Measurements from ENCODE around the gene VWF. TPM values are rescaled to one million over a fixed set of nuclear protein-coding genes. Genes with fewer than 3 reads are reported as not detected.

The VWF gene
- total and polyA plus RNA-seq, 12 donors = 104 to 480 (median 253) TPM

GRCh38 chr12:6062757-6063735, 61.4 kb downstream of the VWF start:
- Histone ChIP-seq H3K9me3 (no peaks in the 10 kb centered on the region), H3K4me1 (peaks cover 0 to 33% (median 2%) of the 10 kb centered on the region in 9 donors), H3K27ac (peak overlapping the region in 1 of 10 donors; percentile 19), H3K27me3 (no peaks in the 10 kb centered on the region), H3K36me3 (peaks cover 0 to 93% (median 6%) of the 10 kb centered on the region in 9 donors), H3K4me3 (no peak overlapping the region)
- DNase-seq (peak in 1 of 2 donors; percentile 51), ATAC-seq (peak in 7 of 8 donors; percentile 36 to 68 (median 58))
- 66 to 71% methylated on average over 20 of the region's 20 CpGs for whole genome bisulfite sequencing, 2 donors
- peak; percentile 79 to 95 (median 84) for TF ChIP-seq CTCF (IDR thresholded peaks at IDR 0.05)
- intact Hi-C loops (cut with DNase I) = loop anchor here in 7 of 10 donors (1.0 to 5.0 kb wide), 7 partner anchors 114 to 222 kb away; no protein-coding TSS in a partner anchor

- no peak for TF ChIP-seq CTCF (IDR thresholded peaks at IDR 0.05)
These were observed 62.1 kb downstream of the VWF start for GRCh38 chr12:6062395-6062756.

GRCh38 chr12:6061660-6062059, 62.8 kb downstream of the VWF start:
- Histone ChIP-seq H3K4me1 (peaks cover 0 to 27% (median 3%) of the 10 kb centered on the region in 9 donors), H3K27ac (no peak overlapping the region), H3K36me3 (peaks cover 0 to 96% (median 6%) of the 10 kb centered on the region in 9 donors), H3K4me3 (no peak overlapping the region), H3K27me3 (peaks cover 0 to 11% (median 5%) of the 10 kb centered on the region in 7 donors), H3K9me3 (no peaks in the 10 kb centered on the region)
- ATAC-seq (no peak), DNase-seq (no peak)
- TF ChIP-seq CTCF (IDR thresholded peaks at IDR 0.05) = no peak
- intact Hi-C loops (cut with DNase I) = loop anchor here in 6 of 10 donors (2.0 to 5.0 kb wide), 6 partner anchors 116 to 223 kb away; no protein-coding TSS in a partner anchor
- WGBS, 2 donors = 76 to 89% methylated on average over 3 of the region's 3 CpGs

More at GRCh38 chr12:6062395-6062756, 62.1 kb downstream of the VWF start:
- peak overlapping the region in 1 of 10 donors; percentile 19 for H3K27ac ChIP-seq
- 72 to 83% methylated on average over 3 of the region's 3 CpGs for WGBS, 2 donors
- peaks cover 0 to 28% (median 2%) of the 10 kb centered on the region in 9 donors for H3K4me1 ChIP-seq
- peaks cover 0 to 98% (median 6%) of the 10 kb centered on the region in 9 donors for H3K36me3 ChIP-seq
- intact Hi-C loops (cut with DNase I) = loop anchor here in 6 of 10 donors (2.0 to 5.0 kb wide), 6 partner anchors 115 to 222 kb away; no protein-coding TSS in a partner anchor
- no peak for ATAC-seq
- H3K4me3 ChIP-seq = no peak overlapping the region
- peaks cover 0 to 6% (median 0%) of the 10 kb centered on the region in 7 donors for H3K27me3 ChIP-seq
- H3K9me3 ChIP-seq = no peaks in the 10 kb centered on the region
- no peak for DNase-seq

DNA sequence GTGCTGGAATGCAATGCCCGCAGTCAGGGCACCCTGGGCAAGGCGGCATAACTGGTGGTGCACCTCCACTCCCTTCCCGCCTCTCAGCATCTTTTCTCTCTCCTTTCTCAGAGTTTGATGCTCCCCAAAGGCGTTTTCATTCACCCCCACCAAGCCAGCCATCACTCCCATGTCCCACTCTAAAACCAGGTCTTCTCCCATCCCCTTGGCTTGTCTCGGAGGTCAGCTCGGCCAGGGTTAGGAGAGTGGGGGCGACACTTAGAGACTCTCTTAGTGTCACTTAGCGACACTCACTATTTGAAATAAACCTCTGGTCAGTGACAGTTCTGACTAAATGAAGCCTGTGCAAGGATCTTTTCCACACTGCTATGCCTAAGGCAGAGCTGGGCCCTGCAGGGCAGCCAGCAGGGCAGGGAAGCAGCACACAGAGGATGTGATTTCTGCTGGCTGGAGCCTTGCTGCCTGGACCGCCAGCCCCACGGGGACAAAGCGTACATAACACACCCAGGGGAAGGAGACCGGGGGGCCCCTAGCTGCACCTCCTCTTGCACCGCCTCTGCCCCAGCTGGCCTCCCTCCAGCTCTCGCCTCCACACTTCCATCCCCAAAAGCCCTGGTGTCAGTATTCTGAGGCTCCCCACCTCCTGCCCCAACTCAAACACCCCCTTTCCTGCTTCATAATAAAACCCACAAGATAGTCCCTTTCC, 64.5 kb downstream of the VWF start:
- H3K27me3 ChIP-seq = peaks cover 0 to 22% (median 12%) of the 10 kb centered on the region in 7 donors
- ATAC-seq (peak in 1 of 8 donors; percentile 9), DNase-seq (no peak)
- H3K9me3 ChIP-seq = no peaks in the 10 kb centered on the region
- intact Hi-C loops (cut with DNase I) = loop anchor here in 6 of 10 donors (5.0 kb wide), 4 partner anchors 117 to 137 kb away; no protein-coding TSS in a partner anchor
- no peak for TF ChIP-seq CTCF (IDR thresholded peaks at IDR 0.05)
- 75 to 80% methylated on average over 14 of the region's 14 CpGs for WGBS, 2 donors
- H3K4me1 ChIP-seq = peaks cover 0 to 25% (median 5%) of the 10 kb centered on the region in 9 donors
- no peak overlapping the region for H3K27ac ChIP-seq
- peaks cover 0 to 93% (median 0%) of the 10 kb centered on the region in 9 donors for H3K36me3 ChIP-seq
- no peak overlapping the region for H3K4me3 ChIP-seq
